ENCODE data around the gene IRF8.
"Not testable (repeated sequence)": the region's sequence is repeated elsewhere in the genome, so short reads cannot be mapped to it uniquely, and the experiment has no call there.

The IRF8 gene

GRCh38 chr16:85897382-85897781, 1.6 kb upstream of the IRF8 start:
- DNase-seq: no peak

- no peak for DNase-seq
Measured at GRCh38 chr16:85899444-85899843, 482 bp downstream of the IRF8 start.

- no peak for DNase-seq
Measured at GRCh38 chr16:85900027-85900792, 1.2 kb downstream of the IRF8 start.

- no peak for DNase-seq
Measured at GRCh38 chr16:85901110-85901509, 2.1 kb downstream of the IRF8 start.

GRCh38 chr16:85901773-85902365, 2.9 kb downstream of the IRF8 start:
- no peak for DNase-seq

GRCh38 chr16:85902366-85903155, 3.6 kb downstream of the IRF8 start:
- DNase-seq: no peak

- DNase-seq: no peak
Measured at GRCh38 chr16:85903559-85903958, 4.6 kb downstream of the IRF8 start.

GRCh38 chr16:85905110-85906095, 6.4 kb downstream of the IRF8 start:
- DNase-seq: no peak

- DNase-seq: no peak
Measured at GRCh38 chr16:85906349-85906748, 7.4 kb downstream of the IRF8 start.

- not testable (repeated sequence) for DNase-seq
Measured at GRCh38 chr16:85907231-85907630, 8.3 kb downstream of the IRF8 start.

GRCh38 chr16:85908444-85908843, 9.5 kb downstream of the IRF8 start:
- DNase-seq: no peak

GRCh38 chr16:85908889-85909589, 10.1 kb downstream of the IRF8 start:
- no peak for DNase-seq

GRCh38 chr16:85909932-85910853, 11.2 kb downstream of the IRF8 start:
- DNase-seq: no peak

- DNase-seq: no peak
Measured at GRCh38 chr16:85910854-85911247, 11.9 kb downstream of the IRF8 start.

GRCh38 chr16:85911251-85911930, 12.4 kb downstream of the IRF8 start:
- no peak for DNase-seq

- DNase-seq: no peak
Measured at GRCh38 chr16:85912211-85912974, 13.4 kb downstream of the IRF8 start.

- no peak for DNase-seq
Measured at GRCh38 chr16:85913141-85913601, 14.2 kb downstream of the IRF8 start.

GRCh38 chr16:85913688-85914422, 14.9 kb downstream of the IRF8 start:
- no peak for DNase-seq

GRCh38 chr16:85914423-85914794, 15.4 kb downstream of the IRF8 start:
- DNase-seq: no peak
